ENCODE results near the gene CCDC134.

- TF ChIP-seq, protein P1, sequence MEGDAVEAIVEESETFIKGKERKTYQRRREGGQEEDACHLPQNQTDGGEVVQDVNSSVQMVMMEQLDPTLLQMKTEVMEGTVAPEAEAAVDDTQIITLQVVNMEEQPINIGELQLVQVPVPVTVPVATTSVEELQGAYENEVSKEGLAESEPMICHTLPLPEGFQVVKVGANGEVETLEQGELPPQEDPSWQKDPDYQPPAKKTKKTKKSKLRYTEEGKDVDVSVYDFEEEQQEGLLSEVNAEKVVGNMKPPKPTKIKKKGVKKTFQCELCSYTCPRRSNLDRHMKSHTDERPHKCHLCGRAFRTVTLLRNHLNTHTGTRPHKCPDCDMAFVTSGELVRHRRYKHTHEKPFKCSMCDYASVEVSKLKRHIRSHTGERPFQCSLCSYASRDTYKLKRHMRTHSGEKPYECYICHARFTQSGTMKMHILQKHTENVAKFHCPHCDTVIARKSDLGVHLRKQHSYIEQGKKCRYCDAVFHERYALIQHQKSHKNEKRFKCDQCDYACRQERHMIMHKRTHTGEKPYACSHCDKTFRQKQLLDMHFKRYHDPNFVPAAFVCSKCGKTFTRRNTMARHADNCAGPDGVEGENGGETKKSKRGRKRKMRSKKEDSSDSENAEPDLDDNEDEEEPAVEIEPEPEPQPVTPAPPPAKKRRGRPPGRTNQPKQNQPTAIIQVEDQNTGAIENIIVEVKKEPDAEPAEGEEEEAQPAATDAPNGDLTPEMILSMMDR (IDR thresholded peaks at IDR 0.05): no peak
- no peak for TF ChIP-seq POLR2A (IDR thresholded peaks at IDR 0.05)
Measured at GRCh38 chr22:41772198-41772597, 28.3 kb upstream of the CCDC134 start.
